Heart left ventricle (tissue), 16 donors: Measurements from ENCODE around the gene SHROOM3. TPM values are rescaled to one million over a fixed set of nuclear protein-coding genes. Genes with fewer than 3 reads are reported as not detected.

Experiments used
- ATAC-seq, 4 donors: fragments of 200-7000 bp; cut with Tn5 transposase; one replicate each; pipeline ENCODE4 v1.9.1; 2020 to 2022; ENCODE audit warnings: moderate library complexity in 4 of 4, mild to moderate bottlenecking in 3 of 4, moderate number of reproducible peaks in 1 of 4
- DNase-seq, 5 donors: peaks; one replicate each; pipeline ENCODE4 v3.0.0-alpha.2; 2020
- H3K27ac ChIP-seq, 12 donors: fragments of 200-600 bp; sonication (generic) in 4 of 12; one replicate each; pipeline versions ENCODE4 v1.5.0 to v1.8.0; 2016 to 2022; ENCODE audit warnings: mild to moderate bottlenecking in 2 of 12
- H3K27me3 ChIP-seq, 9 donors: fragments of 200-600 bp; sonication (generic) in 2 of 9; one replicate each; pipeline versions ENCODE4 v1.5.1 to v1.8.0; 2016 to 2022; ENCODE audit warnings: mild to moderate bottlenecking in 3 of 9
- H3K36me3 ChIP-seq, 9 donors: fragments of 200-600 bp; sonication (generic) in 2 of 9; one replicate each; pipeline versions ENCODE4 v1.5.0 to v1.8.0; 2018 to 2022; ENCODE audit warnings: mild to moderate bottlenecking in 2 of 9
- H3K4me1 ChIP-seq, 12 donors: fragments of 200-600 bp; sonication (generic) in 4 of 12; one replicate each; pipeline versions ENCODE4 v1.5.0 to v1.8.0; 2016 to 2022; ENCODE audit warnings: mild to moderate bottlenecking in 3 of 12
- H3K4me3 ChIP-seq, 12 donors: fragments of 200-600 bp; sonication (generic) in 4 of 12; one replicate each; pipeline versions ENCODE4 v1.5.0 to v1.8.0; 2017 to 2022; ENCODE audit warnings: mild to moderate bottlenecking in 9 of 12, moderate library complexity in 4 of 12
- H3K9me3 ChIP-seq, 12 donors: fragments of 200-600 bp; sonication (generic) in 4 of 12; one replicate each; pipeline versions ENCODE4 v1.5.0 to v1.8.0; 2016 to 2022; ENCODE audit warnings: mild to moderate bottlenecking in 1 of 12
- POLR2A ChIP-seq, 2 donors: fragments of 450-650 bp; IDR thresholded peaks; one replicate each; pipeline ENCODE4 v1.6.1; 2017; ENCODE audit warnings: antibody characterized with exemption in 2 of 2, mild to moderate bottlenecking in 2 of 2, moderate library complexity in 2 of 2
- WGBS, 4 donors: extraction: QIAGEN DNeasy Blood & Tissue Kit in 2 of 4; methylation state at CpG; one replicate each; pipeline versions ENCODE4 v1.1.5 to v1.1.7; 2013 to 2018; 5-methylcytosine and 5-hydroxymethylcytosine counted together
- intact Hi-C, 10 donors: fragments of 100-400 bp; cut with DNase I; formaldehyde crosslinking; loops; one replicate each; pipeline versions ENCODE4 v1.11.1 to v1.14.2; 2022
- polyA plus RNA-seq, 2 donors: library from polyadenylated mRNA; stranded (reverse); fragments of 200-250 nt; gene quantifications; one replicate each; pipeline ENCODE4 v1.2.3, GENCODE V29; 2013
- total RNA-seq, 9 donors: library from RNA; depleted of rRNA in 2 of 9; stranded (reverse); fragments of >200 nt in 2 of 9; fragmentation: NEBNext Ultra II Directional in 3 of 9; extraction: Animal tissue kit (Norgen Biotek cat#: 25700) in 3 of 9; gene quantifications; one replicate each; pipeline versions ENCODE4 v1.1.0 to v1.2.4, GENCODE V29; 2016 to 2023
- TF ChIP-seq, protein P1 (sequence below), 12 donors: fragments of 200-600 bp; sonication (generic) in 4 of 12; IDR thresholded peaks; one replicate each; pipeline versions ENCODE4 v1.5.0 to v1.8.0; 2018 to 2022; ENCODE audit warnings: antibody characterized with exemption in 12 of 12, mild to moderate bottlenecking in 5 of 12
- donor health status: ischemic (EF 13 %, LVEDD 7.1; RV severe dilation, severe dysfunction).
- donor health status: healthy with polysubstance abuse.
- donor health status: DM: no; HTN: yes; CAD: no.
- donor health status: DM: no; HTN: no; CAD: no.
- donor health status: ischemic (EF 25% LVEDD 6.9; RV normal size, moderate dysfunction).
- donor health status: ischemic (EF 25% LVEDD 5.7; RV mildly dilated, moderate dysfunction).
- donor health status: healthy.
- donor health status: DM: yes; HTN: yes; CAD: no.
- donor health status: ischemic (EF 35%, LVEDD 5.7; RV mildly dilated, moderate dysfunction).
- donor health status: nonischemic (EF 11% LVEDD 7.7; RV severe dilation, severe dysfunction).
- donor health status: DM: yes; HTN: yes; CAD: no.
- donor health status: PGD.
- donor health status: ischemic (EF 29% LVEDD 5.4; RV normal size, mild dysfunction).
- donor health status: nonischemic (EF 23%, LVEDD 6.1; RV moderate dilation, normal function).

The SHROOM3 gene
- total and polyA plus RNA-seq, 11 donors = 4.6 to 38.5 (median 20.3) TPM

DNA sequence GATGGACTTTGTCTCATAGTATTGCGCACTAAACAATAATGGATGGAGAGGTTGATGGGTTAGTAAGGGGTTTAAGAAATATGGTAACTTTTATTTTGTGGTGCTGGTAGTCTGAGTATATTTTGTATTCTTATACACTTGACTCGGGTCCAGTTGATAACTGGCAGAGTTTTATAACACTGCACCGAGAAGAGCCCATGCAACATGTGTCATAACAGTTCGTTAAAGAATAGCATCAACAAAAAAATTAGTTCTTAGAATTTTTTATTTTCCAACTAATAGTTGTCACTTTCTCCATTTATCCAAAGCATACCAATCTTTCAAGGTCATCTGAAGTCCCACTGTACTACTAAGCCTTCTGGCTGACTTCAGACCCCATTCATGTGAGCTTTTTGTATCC lies 287.8 kb downstream of the SHROOM3 start:
- Histone ChIP-seq H3K4me1 (peaks cover 0 to 24% (median 6%) of the 10 kb centered on the region in 12 donors), H3K4me3 (no peak overlapping the region), H3K9me3 (no peaks in the 10 kb centered on the region), H3K27me3 (no peaks in the 10 kb centered on the region), H3K36me3 (no peaks in the 10 kb centered on the region), H3K27ac (peak overlapping the region in 1 of 12 donors; percentile 52)
- 70 to 79% (median 75%) methylated on average over 4 of the region's 4 CpGs for WGBS, 4 donors
- intact Hi-C loops = no loop called here
- DNase-seq (no peak), ATAC-seq (no peak)
- TF ChIP-seq, protein P1, sequence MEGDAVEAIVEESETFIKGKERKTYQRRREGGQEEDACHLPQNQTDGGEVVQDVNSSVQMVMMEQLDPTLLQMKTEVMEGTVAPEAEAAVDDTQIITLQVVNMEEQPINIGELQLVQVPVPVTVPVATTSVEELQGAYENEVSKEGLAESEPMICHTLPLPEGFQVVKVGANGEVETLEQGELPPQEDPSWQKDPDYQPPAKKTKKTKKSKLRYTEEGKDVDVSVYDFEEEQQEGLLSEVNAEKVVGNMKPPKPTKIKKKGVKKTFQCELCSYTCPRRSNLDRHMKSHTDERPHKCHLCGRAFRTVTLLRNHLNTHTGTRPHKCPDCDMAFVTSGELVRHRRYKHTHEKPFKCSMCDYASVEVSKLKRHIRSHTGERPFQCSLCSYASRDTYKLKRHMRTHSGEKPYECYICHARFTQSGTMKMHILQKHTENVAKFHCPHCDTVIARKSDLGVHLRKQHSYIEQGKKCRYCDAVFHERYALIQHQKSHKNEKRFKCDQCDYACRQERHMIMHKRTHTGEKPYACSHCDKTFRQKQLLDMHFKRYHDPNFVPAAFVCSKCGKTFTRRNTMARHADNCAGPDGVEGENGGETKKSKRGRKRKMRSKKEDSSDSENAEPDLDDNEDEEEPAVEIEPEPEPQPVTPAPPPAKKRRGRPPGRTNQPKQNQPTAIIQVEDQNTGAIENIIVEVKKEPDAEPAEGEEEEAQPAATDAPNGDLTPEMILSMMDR (IDR thresholded peaks at IDR 0.05) = no peak
- no peak for TF ChIP-seq POLR2A (IDR thresholded peaks at IDR 0.05)

GRCh38 chr4:76723373-76723772 lies 288.3 kb downstream of the SHROOM3 start:
- DNase-seq (no peak), ATAC-seq (peak in 2 of 4 donors; percentile 24 to 37)
- intact Hi-C loops = no loop called here
- H3K27me3 ChIP-seq = no peaks in the 10 kb centered on the region
- TF ChIP-seq, protein P1 (IDR thresholded peaks at IDR 0.05) = peak in 2 of 12 donors; percentile 6 to 16
- no peak for TF ChIP-seq POLR2A (IDR thresholded peaks at IDR 0.05)
- no peaks in the 10 kb centered on the region for H3K9me3 ChIP-seq
- H3K4me3 ChIP-seq = no peak overlapping the region
- peaks cover 0 to 24% (median 6%) of the 10 kb centered on the region in 12 donors for H3K4me1 ChIP-seq
- H3K36me3 ChIP-seq = no peaks in the 10 kb centered on the region
- H3K27ac ChIP-seq = peak overlapping the region in 4 of 12 donors; percentile 5 to 52 (median 10)

- Histone ChIP-seq H3K4me3 (no peak overlapping the region), H3K27ac (peak overlapping the region in 6 of 12 donors; percentile 5 to 52 (median 13)), H3K36me3 (no peaks in the 10 kb centered on the region), H3K27me3 (no peaks in the 10 kb centered on the region), H3K4me1 (peaks cover 0 to 23% (median 6%) of the 10 kb centered on the region in 12 donors), H3K9me3 (no peaks in the 10 kb centered on the region)
- ATAC-seq = peak in 3 of 4 donors; percentile 32 to 82 (median 66)
- no peak for DNase-seq
- WGBS, 4 donors = 39 to 62% (median 59%) methylated on average over 2 of the region's 2 CpGs
- intact Hi-C loops = no loop called here
- no peak for TF ChIP-seq POLR2A (IDR thresholded peaks at IDR 0.05)
- TF ChIP-seq, protein P1 (IDR thresholded peaks at IDR 0.05) = no peak
These were observed 288.9 kb downstream of the SHROOM3 start for GRCh38 chr4:76723924-76724323.

DNA sequence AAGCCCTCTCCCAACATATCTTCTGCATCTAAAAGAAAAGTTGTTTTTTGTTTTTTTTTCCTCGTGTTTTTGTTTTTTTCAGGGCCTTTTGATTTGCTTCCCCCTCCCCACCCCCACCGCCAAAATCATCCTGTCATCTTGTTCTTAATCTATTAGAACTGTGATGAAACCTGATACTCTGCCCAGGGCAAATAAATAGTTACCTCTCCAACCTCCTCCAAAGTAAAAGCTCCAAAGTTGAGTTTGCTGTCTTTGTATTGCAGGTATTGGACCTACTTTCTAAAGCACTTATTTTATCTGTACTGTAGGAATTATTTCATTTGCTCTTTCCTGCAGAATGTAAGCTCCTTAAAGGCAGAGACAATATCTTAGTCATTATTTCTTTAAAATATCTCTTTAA lies 290.0 kb downstream of the SHROOM3 start:
- ATAC-seq (no peak), DNase-seq (no peak)
- peaks cover 0 to 29% (median 5%) of the 10 kb centered on the region in 12 donors for H3K4me1 ChIP-seq
- peak overlapping the region in 1 of 12 donors; percentile 39 for H3K27ac ChIP-seq
- H3K27me3 ChIP-seq = no peaks in the 10 kb centered on the region
- H3K9me3 ChIP-seq = no peaks in the 10 kb centered on the region
- 64 to 77% (median 69%) methylated on average over 2 of the region's 2 CpGs for WGBS, 4 donors
- TF ChIP-seq, protein P1 (IDR thresholded peaks at IDR 0.05) = no peak
- no peak for TF ChIP-seq POLR2A (IDR thresholded peaks at IDR 0.05)
- H3K36me3 ChIP-seq = no peaks in the 10 kb centered on the region
- intact Hi-C loops = no loop called here
- H3K4me3 ChIP-seq = no peak overlapping the region
